Suprapubic skin (tissue), 4 donors: ENCODE data around the gene SULT1C3.

Experiments
- POLR2A ChIP-seq, 2 donors: fragments of 450-650 bp; IDR thresholded peaks; one replicate each; pipeline ENCODE4 v1.6.1; 2017; ENCODE audit warnings: antibody characterized with exemption in 2 of 2, mild to moderate bottlenecking in 2 of 2, moderate library complexity in 2 of 2
- POLR2AphosphoS5 ChIP-seq, 3 donors: sonication (generic); formaldehyde crosslinking; IDR thresholded peaks; one replicate each; pipeline ENCODE4 v1.6.1; 2017; ENCODE audit warnings: antibody characterized with exemption in 3 of 3
- TF ChIP-seq, protein P1 (sequence below), 2 donors: fragments of 200-600 bp in 1 of 2; fragments of 450-650 bp in 1 of 2; sonication (generic) in 1 of 2; IDR thresholded peaks; one replicate each; pipeline ENCODE4 v1.5.1; 2016 to 2019; ENCODE audit warnings: antibody characterized with exemption in 2 of 2, mild to moderate bottlenecking in 1 of 2, moderate library complexity in 1 of 2

DNA sequence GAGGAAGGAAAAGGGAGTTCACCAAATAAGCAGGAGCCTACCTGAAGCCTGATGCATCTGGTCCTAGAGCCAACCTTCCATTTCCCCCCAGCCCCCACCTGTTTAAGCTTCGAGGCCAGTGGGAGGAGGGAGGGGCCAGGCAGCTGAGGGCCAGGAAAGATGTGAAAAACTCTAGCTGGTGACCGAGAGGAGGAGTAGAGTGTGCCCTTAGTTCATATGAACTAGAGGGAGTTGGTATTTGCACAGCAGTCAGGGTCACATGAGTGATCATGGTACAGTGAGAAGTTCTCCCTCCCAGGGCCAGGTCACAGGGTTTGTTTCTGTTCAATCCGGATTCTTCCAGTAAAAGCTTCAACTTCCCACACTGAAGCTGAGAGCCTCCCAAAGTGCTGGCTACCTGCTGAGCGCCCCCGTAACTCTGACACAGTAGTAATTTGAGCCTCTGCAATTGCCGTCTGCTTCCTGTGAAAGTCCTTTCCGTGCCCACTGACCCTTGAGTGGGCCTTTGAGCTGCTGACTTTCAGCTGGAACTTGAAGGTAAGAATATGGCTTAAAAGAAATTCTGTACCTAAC, 48.9 kb downstream of the SULT1C3 start, which contains the start of gene SULT1C2:
- TF ChIP-seq POLR2AphosphoS5 (IDR thresholded peaks at IDR 0.05), result no peak
- no peak for TF ChIP-seq POLR2A (IDR thresholded peaks at IDR 0.05)
- TF ChIP-seq, protein P1, sequence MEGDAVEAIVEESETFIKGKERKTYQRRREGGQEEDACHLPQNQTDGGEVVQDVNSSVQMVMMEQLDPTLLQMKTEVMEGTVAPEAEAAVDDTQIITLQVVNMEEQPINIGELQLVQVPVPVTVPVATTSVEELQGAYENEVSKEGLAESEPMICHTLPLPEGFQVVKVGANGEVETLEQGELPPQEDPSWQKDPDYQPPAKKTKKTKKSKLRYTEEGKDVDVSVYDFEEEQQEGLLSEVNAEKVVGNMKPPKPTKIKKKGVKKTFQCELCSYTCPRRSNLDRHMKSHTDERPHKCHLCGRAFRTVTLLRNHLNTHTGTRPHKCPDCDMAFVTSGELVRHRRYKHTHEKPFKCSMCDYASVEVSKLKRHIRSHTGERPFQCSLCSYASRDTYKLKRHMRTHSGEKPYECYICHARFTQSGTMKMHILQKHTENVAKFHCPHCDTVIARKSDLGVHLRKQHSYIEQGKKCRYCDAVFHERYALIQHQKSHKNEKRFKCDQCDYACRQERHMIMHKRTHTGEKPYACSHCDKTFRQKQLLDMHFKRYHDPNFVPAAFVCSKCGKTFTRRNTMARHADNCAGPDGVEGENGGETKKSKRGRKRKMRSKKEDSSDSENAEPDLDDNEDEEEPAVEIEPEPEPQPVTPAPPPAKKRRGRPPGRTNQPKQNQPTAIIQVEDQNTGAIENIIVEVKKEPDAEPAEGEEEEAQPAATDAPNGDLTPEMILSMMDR (IDR thresholded peaks at IDR 0.05), result no peak
